NB4 (cell line): ENCODE results near the gene MCMBP.

Source experiments
- DNase-seq: peaks from one replicate; pipeline ENCODE4 v3.0.0; 2010; ENCODE audit warnings: low read depth
- H3K4me3 ChIP-seq: one replicate; pipeline ENCODE4 v1.5.1; 2011; ENCODE audit warnings: mild to moderate bottlenecking, low read depth, low read length, moderate library complexity
- MAX ChIP-seq: IDR thresholded peaks from 2 replicates; pipeline ENCODE4 v1.6.1; 2011; ENCODE audit warnings: low read depth, low read length
- MYC ChIP-seq: IDR thresholded peaks from 2 replicates; pipeline ENCODE4 v1.6.1; 2011; ENCODE audit warnings: low read depth, low read length
- POLR2A ChIP-seq: IDR thresholded peaks from 2 replicates; pipeline ENCODE4 v1.6.1; 2011; ENCODE audit warnings: mild to moderate bottlenecking; ENCODE audit not compliant: insufficient read length; ENCODE audit errors: extremely low read depth
- TF ChIP-seq, protein P1 (sequence below): IDR thresholded peaks from one replicate; pipeline ENCODE4 v1.5.1; 2012; ENCODE audit warnings: low read depth, low read length

MCMBP gene

GRCh38 chr10:119784340-119785067, 88.1 kb downstream of the MCMBP start:
- DNase-seq, result peak; percentile 94
- no peak overlapping the region for H3K4me3 ChIP-seq
- peak; percentile 79 for TF ChIP-seq MYC
- TF ChIP-seq, protein P1, sequence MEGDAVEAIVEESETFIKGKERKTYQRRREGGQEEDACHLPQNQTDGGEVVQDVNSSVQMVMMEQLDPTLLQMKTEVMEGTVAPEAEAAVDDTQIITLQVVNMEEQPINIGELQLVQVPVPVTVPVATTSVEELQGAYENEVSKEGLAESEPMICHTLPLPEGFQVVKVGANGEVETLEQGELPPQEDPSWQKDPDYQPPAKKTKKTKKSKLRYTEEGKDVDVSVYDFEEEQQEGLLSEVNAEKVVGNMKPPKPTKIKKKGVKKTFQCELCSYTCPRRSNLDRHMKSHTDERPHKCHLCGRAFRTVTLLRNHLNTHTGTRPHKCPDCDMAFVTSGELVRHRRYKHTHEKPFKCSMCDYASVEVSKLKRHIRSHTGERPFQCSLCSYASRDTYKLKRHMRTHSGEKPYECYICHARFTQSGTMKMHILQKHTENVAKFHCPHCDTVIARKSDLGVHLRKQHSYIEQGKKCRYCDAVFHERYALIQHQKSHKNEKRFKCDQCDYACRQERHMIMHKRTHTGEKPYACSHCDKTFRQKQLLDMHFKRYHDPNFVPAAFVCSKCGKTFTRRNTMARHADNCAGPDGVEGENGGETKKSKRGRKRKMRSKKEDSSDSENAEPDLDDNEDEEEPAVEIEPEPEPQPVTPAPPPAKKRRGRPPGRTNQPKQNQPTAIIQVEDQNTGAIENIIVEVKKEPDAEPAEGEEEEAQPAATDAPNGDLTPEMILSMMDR, result no peak
- peak; percentile 88 for TF ChIP-seq MAX
- no peak for TF ChIP-seq POLR2A

GRCh38 chr10:119783665-119784027, 89.0 kb downstream of the MCMBP start:
- TF ChIP-seq MAX (no peak), MYC (no peak), POLR2A (no peak)
- TF ChIP-seq, protein P1, result no peak
- peak; percentile 38 for DNase-seq
- H3K4me3 ChIP-seq, result no peak overlapping the region

GRCh38 chr10:119782981-119783664, 89.5 kb downstream of the MCMBP start:
- TF ChIP-seq MAX (no peak), MYC (no peak), POLR2A (no peak)
- TF ChIP-seq, protein P1, result no peak
- H3K4me3 ChIP-seq, result no peak overlapping the region
- no peak for DNase-seq

DNA sequence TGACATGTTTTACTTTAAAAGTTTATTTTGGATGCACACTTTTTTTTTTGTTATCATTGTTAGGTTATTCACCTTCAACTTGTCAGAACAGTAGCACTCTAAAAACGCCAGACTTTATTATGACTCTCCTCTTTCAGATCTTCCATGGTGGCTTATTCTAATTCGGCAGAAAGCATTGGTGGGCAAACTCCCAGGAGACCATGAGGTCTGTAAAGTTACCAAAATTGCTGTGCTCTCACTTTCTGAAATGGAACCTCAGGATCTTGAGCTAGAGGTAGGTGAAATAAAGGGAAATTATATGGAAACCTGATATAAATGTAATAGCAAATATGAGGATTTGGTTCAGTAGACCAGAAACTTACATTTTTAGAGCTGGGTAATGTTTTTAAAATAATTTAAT, 91.1 kb downstream of the MCMBP start:
- H3K4me3 ChIP-seq, result no peak overlapping the region
- no peak for TF ChIP-seq MYC
- no peak for TF ChIP-seq MAX
- TF ChIP-seq, protein P1, result no peak
- no peak for DNase-seq

GRCh38 chr10:119780879-119781480, 91.7 kb downstream of the MCMBP start:
- DNase-seq, result no peak
- no peak overlapping the region for H3K4me3 ChIP-seq
- TF ChIP-seq MAX (no peak), MYC (no peak), POLR2A (no peak)
- TF ChIP-seq, protein P1, result no peak
